ENCODE data around the gene SUSD3. TPM values are rescaled to one million over a fixed set of nuclear protein-coding genes. Genes with fewer than 3 reads are reported as not detected.

Gene SUSD3
- total and polyA plus RNA-seq, 2 of the 4 experiments (the other 2 are of a cell fraction) = 0.54 to 1.5 TPM

GRCh38 chr9:93076792-93077128 is 18.3 kb downstream of the SUSD3 start:
- Histone ChIP-seq H2AK5ac (ENCODE audit: low read depth, low read length) (no peak overlapping the region), H2BK5ac (ENCODE audit: low read depth, low read length, poor library complexity, severe bottlenecking) (no peak overlapping the region), H2BK20ac (ENCODE audit: low read depth, low read length) (no peak overlapping the region), H3K9ac (ENCODE audit: low read depth, low read length) (no peak overlapping the region), H3K9me1 (ENCODE audit: insufficient read depth, low read length) (no peaks in the 10 kb centered on the region; the same call in 1 of the 2 replicates), H2BK120ac (ENCODE audit: low read depth, low read length) (no peak overlapping the region), H3K56ac (ENCODE audit: extremely low read depth, insufficient read depth, low read length) (no peak overlapping the region), H4K8ac (ENCODE audit: low read depth in 2 of 2, low read length in 2 of 2) (no peak overlapping the region), H3K9me3 (ENCODE audit: control insufficient read depth, insufficient read depth, low read length) (no peaks in the 10 kb centered on the region), H3K79me1 (ENCODE audit: low read depth in 1 of 2, low read length in 2 of 2) (no peaks in the 10 kb centered on the region), H2AK9ac (replicated peaks; ENCODE audit: low read depth, low read length, poor library complexity) (no peak overlapping the region), H3K4me2 (ENCODE audit: low read depth, low read length) (no peak overlapping the region), H3K14ac (replicated peaks; ENCODE audit: low read depth, low read length) (no peak overlapping the region), H2AFZ (replicated peaks; ENCODE audit: low read length, poor library complexity) (no peak overlapping the region), H3K4ac (ENCODE audit: low read depth, low read length) (no peak overlapping the region), H3K36me3 (ENCODE audit: control insufficient read depth, insufficient read depth, low read length) (no peaks in the 10 kb centered on the region), H4K91ac (ENCODE audit: insufficient read depth, low read depth, low read length) (no peak overlapping the region), H3K27ac (ENCODE audit: insufficient read depth, low read length) (no peak overlapping the region), H3K18ac (ENCODE audit: low read depth, low read length) (no peak overlapping the region), H3K4me3 (ENCODE audit: insufficient read depth, low read depth, low read length) (no peak overlapping the region), H4K5ac (ENCODE audit: low read depth, low read length) (no peak overlapping the region), H3K4me1 (ENCODE audit: control insufficient read depth, insufficient read depth, low read length) (peaks cover 10% of the 10 kb centered on the region), H4K20me1 (ENCODE audit: insufficient read depth, low read length) (no peaks in the 10 kb centered on the region), H3K23ac (ENCODE audit: low read depth, low read length) (no peak overlapping the region), H2BK15ac (ENCODE audit: low read depth, low read length) (no peak overlapping the region), H3K27me3 (ENCODE audit: control insufficient read depth, insufficient read depth, low read length) (no peaks in the 10 kb centered on the region; the same call in 1 of the 2 replicates)
- no TSS peak for BruUV-seq (replicated peaks)
- DNase-seq (no peak), ATAC-seq (ENCODE audit: low read depth) (no peak)
- TF ChIP-seq CEBPB (IDR thresholded peaks at IDR 0.05; ENCODE audit: low read depth, low read length) (no peak), CHD1 (IDR thresholded peaks at IDR 0.05; ENCODE audit: low read depth, low read length) (no peak), SMC3 (IDR thresholded peaks at IDR 0.05; ENCODE audit: low read depth, low read length) (no peak), RAD21 (IDR thresholded peaks at IDR 0.05; ENCODE audit: low read length) (no peak)
- TF ChIP-seq, protein P1, sequence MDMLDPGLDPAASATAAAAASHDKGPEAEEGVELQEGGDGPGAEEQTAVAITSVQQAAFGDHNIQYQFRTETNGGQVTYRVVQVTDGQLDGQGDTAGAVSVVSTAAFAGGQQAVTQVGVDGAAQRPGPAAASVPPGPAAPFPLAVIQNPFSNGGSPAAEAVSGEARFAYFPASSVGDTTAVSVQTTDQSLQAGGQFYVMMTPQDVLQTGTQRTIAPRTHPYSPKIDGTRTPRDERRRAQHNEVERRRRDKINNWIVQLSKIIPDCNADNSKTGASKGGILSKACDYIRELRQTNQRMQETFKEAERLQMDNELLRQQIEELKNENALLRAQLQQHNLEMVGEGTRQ (IDR thresholded peaks at IDR 0.05; ENCODE audit: low read depth, low read length) = no peak
- POLR2A ChIA-PET (ENCODE audit: unreplicated experiment) = no interaction called here
- dilution Hi-C loops (cut with HindIII; ENCODE audit: low sequenced_read_pairs, unreplicated experiment) (no loop called here), intact Hi-C loops (cut with micrococcal nuclease) (no loop called here), in situ Hi-C loops (cut with MboI; ENCODE audit: low sequenced_read_pairs) (no loop called here)
- CTCF ChIA-PET = no interaction called here
- 90% methylated on average over 2 of the region's 2 CpGs; no CpG with 5 or more reads in 1 of the 2 experiments for WGBS, 2 experiments (ENCODE audit: extremely low coverage in 2 of 2, insufficient read length in 1 of 2)
